Common myeloid progenitor, CD34-positive (primary cell): ENCODE data around the gene COL27A1.

Experiments used
- CTCF ChIA-PET: fragments of 350-600 bp; sonication (Branson Sonifier 250); formaldehyde crosslinking; loops from one replicate; lab custom pipeline; 2021; ENCODE audit warnings: antibody characterized with exemption; lab: Charles Lee
- POLR2A ChIA-PET: fragments of 350-600 bp; sonication (Branson Sonifier 250); formaldehyde crosslinking; loops from one replicate; lab custom pipeline; 2021; ENCODE audit warnings: antibody characterized with exemption; lab: Charles Lee
- DNase-seq, 3 donors: peaks; one replicate each; pipeline versions ENCODE4 v3.0.0 to v3.0.0-alpha.2; 2013
- H3K27ac ChIP-seq, 2 experiments: 1 replicate in 1 of 2; 2 replicates in 1 of 2; pipeline ENCODE4 v1.7.0; 2013; ENCODE audit warnings: inconsistent platforms in 2 of 2, low read length in 2 of 2, mild to moderate bottlenecking in 2 of 2, low read depth in 1 of 2, moderate library complexity in 1 of 2; ENCODE audit not compliant: severe bottlenecking in 2 of 2, insufficient read depth in 1 of 2, poor library complexity in 1 of 2
- H3K27me3 ChIP-seq, 5 experiments: replicated peaks in 2 of 5; 1 replicate in 3 of 5; 2 replicates in 2 of 5; pipeline versions ENCODE4 v1.6.1 to v1.7.0; 2013; ENCODE audit warnings: low read length in 4 of 5, mild to moderate bottlenecking in 2 of 5, moderate library complexity in 2 of 5, inconsistent platforms in 1 of 5; ENCODE audit not compliant: insufficient read depth in 5 of 5, control insufficient read depth in 4 of 5
- H3K36me3 ChIP-seq, 4 experiments: 1 replicate in 2 of 4; 2 replicates in 2 of 4; pipeline versions ENCODE4 v1.6.1 to v1.7.0; 2013; ENCODE audit warnings: low read length in 3 of 4, control low read depth in 1 of 4, mild to moderate bottlenecking in 1 of 4; ENCODE audit not compliant: control insufficient read depth in 4 of 4, insufficient read depth in 4 of 4
- H3K4me1 ChIP-seq, 4 experiments: 1 replicate in 3 of 4; 2 replicates in 1 of 4; pipeline versions ENCODE4 v1.6.1 to v1.7.1; 2013; ENCODE audit warnings: low read length in 3 of 4, mild to moderate bottlenecking in 3 of 4, control low read depth in 1 of 4, inconsistent platforms in 1 of 4, moderate library complexity in 1 of 4; ENCODE audit not compliant: control insufficient read depth in 4 of 4, insufficient read depth in 4 of 4; ENCODE audit errors: control extremely low read depth in 1 of 4
- H3K4me3 ChIP-seq, 7 experiments: 1 replicate in 4 of 7; 2 replicates in 3 of 7; pipeline versions ENCODE4 v1.5.1 to v1.7.0; 2013; ENCODE audit warnings: mild to moderate bottlenecking in 7 of 7, low read length in 6 of 7, moderate library complexity in 6 of 7, inconsistent platforms in 2 of 7, low read depth in 2 of 7, control low read depth in 1 of 7; ENCODE audit not compliant: insufficient read depth in 4 of 7, control insufficient read depth in 1 of 7; ENCODE audit errors: extremely low read depth in 1 of 7
- H3K9me3 ChIP-seq, 5 experiments: 1 replicate in 4 of 5; 2 replicates in 1 of 5; pipeline versions ENCODE4 v1.6.1 to v1.7.1; 2013; ENCODE audit warnings: low read length in 4 of 5, mild to moderate bottlenecking in 2 of 5, inconsistent platforms in 1 of 5, low read depth in 1 of 5, moderate library complexity in 1 of 5; ENCODE audit not compliant: control insufficient read depth in 4 of 5, insufficient read depth in 2 of 5; ENCODE audit errors: control extremely low read depth in 1 of 5
- WGBS: methylation state at CpG from one replicate; pipeline ENCODE4 v1.1.5; 2013; ENCODE audit not compliant: insufficient coverage; 5-methylcytosine and 5-hydroxymethylcytosine counted together

Gene COL27A1

DNA sequence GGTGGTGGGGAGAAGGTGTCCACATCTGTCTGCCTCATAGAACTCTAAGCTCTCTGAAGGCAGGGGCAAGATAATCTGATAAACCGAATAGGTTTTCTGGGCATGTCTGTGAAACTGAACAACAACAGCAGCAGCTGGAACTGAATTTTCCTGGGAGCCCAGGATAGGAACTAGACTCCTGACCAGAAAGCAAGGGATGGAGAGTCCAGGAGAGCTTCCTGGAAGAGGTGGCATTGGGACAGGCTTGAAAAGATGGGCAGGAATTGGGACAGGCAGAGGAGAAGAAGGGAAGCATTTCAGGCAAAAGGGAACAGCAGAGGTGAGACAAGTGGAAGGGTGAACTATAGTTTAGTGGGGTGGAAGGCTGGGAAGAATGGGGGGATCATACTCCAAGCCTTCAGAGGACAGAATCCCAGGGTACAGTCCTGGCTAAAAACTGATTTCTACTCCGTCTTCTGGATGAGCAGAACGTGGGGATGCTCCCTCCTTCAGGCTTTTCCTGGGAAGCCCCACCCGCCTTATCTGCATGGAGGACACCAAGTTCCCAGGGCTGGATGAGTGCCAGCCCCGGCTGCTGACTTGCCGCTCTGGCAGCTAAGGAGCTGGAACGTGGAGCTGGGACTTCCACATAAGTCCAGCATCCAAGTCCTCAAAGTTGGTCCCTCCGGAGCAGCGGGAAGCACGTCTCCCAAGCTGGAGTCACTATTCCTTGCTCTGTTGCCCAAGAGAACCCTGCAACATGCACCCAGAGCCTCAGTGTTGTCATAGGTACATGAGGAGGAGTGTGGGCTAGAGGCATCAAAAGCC, 42.4 kb upstream of the COL27A1 start:
- no peak for DNase-seq
- no peak overlapping the region for H3K27ac ChIP-seq
- 74% methylated on average over 7 of the region's 10 CpGs for WGBS
- no peaks in the 10 kb centered on the region for H3K4me1 ChIP-seq
- no peaks in the 10 kb centered on the region for H3K9me3 ChIP-seq
- H3K27me3 ChIP-seq: peaks cover 0 to 20% (median 2%) of the 10 kb centered on the region in 5 experiments
- CTCF ChIA-PET: interaction anchor here (0.7 to 1.4 kb wide), 2 partner anchors 10 to 940 kb away, joined by 3 to 5 read pairs; no protein-coding TSS in a partner anchor
- POLR2A ChIA-PET: interaction anchor here (0.6 to 0.7 kb wide), 2 partner anchors 30 to 536 kb away, joined by 3 read pairs; no protein-coding TSS in a partner anchor
- no peak overlapping the region for H3K4me3 ChIP-seq
- no peaks in the 10 kb centered on the region for H3K36me3 ChIP-seq

GRCh38 chr9:114114364-114114763, 41.0 kb upstream of the COL27A1 start:
- ChIA-PET POLR2A (no interaction called here), CTCF (no interaction called here)
- Histone ChIP-seq H3K4me1 (no peaks in the 10 kb centered on the region), H3K36me3 (no peaks in the 10 kb centered on the region), H3K9me3 (no peaks in the 10 kb centered on the region), H3K27me3 (peaks cover 0 to 30% (median 6%) of the 10 kb centered on the region in 5 experiments), H3K4me3 (no peak overlapping the region), H3K27ac (no peak overlapping the region)
- WGBS: 100% methylated on average over 2 of the region's 2 CpGs
- DNase-seq: no peak

DNA sequence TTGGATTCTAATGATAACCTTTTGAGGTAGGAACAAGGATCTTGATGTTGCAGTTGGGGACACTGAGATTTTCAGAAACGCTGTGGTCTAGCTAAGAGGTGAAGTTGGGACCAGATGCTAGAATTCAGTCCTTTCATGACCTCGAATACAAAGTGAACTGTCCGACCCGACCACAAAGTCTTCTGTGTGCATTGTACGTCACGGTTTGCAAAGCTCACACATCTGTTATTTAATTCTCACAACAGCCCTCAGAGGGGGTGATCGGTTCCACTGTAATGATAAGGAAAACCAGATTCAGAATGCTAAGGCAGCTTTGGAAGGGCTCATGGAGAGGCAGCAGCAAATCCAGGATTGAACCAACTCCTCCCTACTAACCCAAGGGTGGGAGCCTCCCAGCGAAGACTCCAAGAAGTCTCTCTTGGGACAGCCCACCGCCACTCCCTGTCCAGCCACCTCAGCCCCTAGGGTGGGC, 39.6 kb upstream of the COL27A1 start:
- Histone ChIP-seq H3K9me3 (no peaks in the 10 kb centered on the region), H3K4me1 (no peaks in the 10 kb centered on the region), H3K27me3 (peaks cover 0 to 33% (median 6%) of the 10 kb centered on the region in 5 experiments), H3K36me3 (no peaks in the 10 kb centered on the region), H3K4me3 (no peak overlapping the region), H3K27ac (no peak overlapping the region)
- DNase-seq: no peak
- CTCF ChIA-PET: interaction anchor here (0.8 to 0.9 kb wide), 2 partner anchors 9 to 17 kb away, joined by 3 read pairs; partner anchors contain the start of gene KIF12
- POLR2A ChIA-PET: no interaction called here
- WGBS: 95% methylated on average over 8 of the region's 9 CpGs

DNA sequence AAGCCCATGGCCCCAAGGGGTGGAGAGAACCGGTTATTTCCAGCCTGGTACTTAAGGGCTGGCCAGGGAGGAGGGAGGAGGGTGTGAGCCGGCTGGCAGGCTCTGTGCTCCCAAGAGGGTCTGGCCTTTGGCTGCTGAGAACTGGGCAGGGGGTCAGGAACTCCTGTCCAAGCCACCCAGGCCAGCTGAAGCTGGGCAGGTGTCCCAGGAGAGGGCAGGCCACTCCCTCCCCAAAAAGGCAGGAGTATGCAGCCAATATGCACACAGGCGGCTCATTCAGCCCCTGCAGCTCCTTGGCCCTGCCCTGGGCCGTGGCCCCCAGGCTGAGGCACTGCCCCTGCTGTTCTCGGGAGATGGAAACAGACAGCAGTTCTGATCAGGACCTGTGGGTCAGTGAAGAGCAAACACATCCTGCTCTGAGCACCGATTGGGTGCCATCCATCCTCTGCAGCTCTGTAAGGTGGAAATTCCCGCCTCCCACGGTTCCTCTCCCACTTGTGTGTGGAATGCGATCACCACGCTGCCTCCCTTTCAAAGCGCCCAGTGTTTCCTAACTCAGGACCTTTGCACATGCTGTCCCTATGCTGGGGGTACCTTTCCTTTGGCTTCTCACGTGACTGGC, 39.1 kb upstream of the COL27A1 start:
- H3K9me3 ChIP-seq: no peaks in the 10 kb centered on the region
- no peak overlapping the region for H3K27ac ChIP-seq
- peaks cover 0 to 33% (median 6%) of the 10 kb centered on the region in 5 experiments for H3K27me3 ChIP-seq
- no peaks in the 10 kb centered on the region for H3K4me1 ChIP-seq
- no peaks in the 10 kb centered on the region for H3K36me3 ChIP-seq
- ChIA-PET CTCF (interaction anchor here (0.9 to 1.0 kb wide), 2 partner anchors 8 to 17 kb away, joined by 3 to 4 read pairs; partner anchors contain the start of gene KIF12), POLR2A (no interaction called here)
- no peak for DNase-seq
- 94% methylated on average over 12 of the region's 12 CpGs for WGBS
- H3K4me3 ChIP-seq: no peak overlapping the region

GRCh38 chr9:114117614-114117995, 37.7 kb upstream of the COL27A1 start:
- Histone ChIP-seq H3K4me3 (no peak overlapping the region), H3K36me3 (no peaks in the 10 kb centered on the region), H3K27ac (no peak overlapping the region), H3K9me3 (no peaks in the 10 kb centered on the region), H3K4me1 (no peaks in the 10 kb centered on the region), H3K27me3 (peaks cover 0 to 31% (median 5%) of the 10 kb centered on the region in 5 experiments)
- POLR2A ChIA-PET: no interaction called here
- no peak for DNase-seq
- CTCF ChIA-PET: interaction anchor here (1.1 kb wide), 1 partner anchor 17 kb away, joined by 3 read pairs; no protein-coding TSS in a partner anchor
- WGBS: 98% methylated on average over 6 of the region's 7 CpGs

DNA sequence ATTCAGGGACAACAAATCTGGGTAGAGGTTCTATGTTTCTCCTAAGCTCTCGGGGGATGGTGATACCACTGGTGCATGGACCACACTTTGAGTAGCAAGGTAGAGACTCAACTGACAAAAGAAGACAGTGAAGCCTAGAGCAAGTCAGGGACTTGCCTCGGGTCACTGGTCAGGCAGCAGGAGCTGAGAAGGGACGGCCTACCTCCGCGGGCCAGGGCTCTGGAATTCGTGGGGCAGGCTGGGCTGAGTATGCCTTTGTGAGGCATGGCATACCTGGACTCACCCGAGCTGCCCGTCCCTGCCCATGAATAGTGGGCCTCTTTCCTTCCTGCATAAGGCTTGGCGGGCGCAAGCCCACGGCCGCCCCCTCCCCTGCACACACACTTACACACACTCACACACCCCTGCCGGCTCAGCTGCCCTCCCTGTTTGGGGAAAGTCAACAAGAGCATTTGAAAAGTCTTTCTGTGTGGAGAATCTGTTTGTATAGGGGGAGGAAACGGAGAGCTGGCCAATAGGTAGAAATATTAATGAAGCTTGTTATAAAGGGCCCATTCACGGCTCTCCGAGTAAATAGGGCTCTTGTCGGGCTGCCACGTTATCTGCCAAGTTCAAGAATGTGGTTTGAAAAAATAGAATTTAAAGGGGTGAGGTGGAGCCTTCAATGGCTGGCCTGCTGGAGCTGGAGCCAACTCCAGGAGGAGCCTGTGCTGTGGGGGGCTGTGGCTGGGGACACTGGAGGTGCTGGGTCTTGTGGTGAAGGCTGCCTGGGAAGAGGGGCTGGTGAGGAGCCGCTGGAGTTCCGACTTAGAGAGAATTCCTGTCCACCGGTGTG, 37.1 kb upstream of the COL27A1 start:
- POLR2A ChIA-PET: no interaction called here
- H3K9me3 ChIP-seq: no peaks in the 10 kb centered on the region
- no peaks in the 10 kb centered on the region for H3K36me3 ChIP-seq
- CTCF ChIA-PET: interaction anchor here (0.8 to 1.1 kb wide), 2 partner anchors 10 to 16 kb away, joined by 3 read pairs; no protein-coding TSS in a partner anchor
- no peak for DNase-seq
- H3K4me1 ChIP-seq: no peaks in the 10 kb centered on the region
- WGBS: 73% methylated on average over 14 of the region's 21 CpGs
- H3K27me3 ChIP-seq: peaks cover 0 to 30% (median 5%) of the 10 kb centered on the region in 5 experiments
- H3K4me3 ChIP-seq: no peak overlapping the region
- H3K27ac ChIP-seq: no peak overlapping the region
